Measurements from ENCODE around the gene SFT2D1. TPM values are rescaled to one million over a fixed set of nuclear protein-coding genes. Genes with fewer than 3 reads are reported as not detected.

SFT2D1 gene
- polyA plus RNA-seq, 3 donors: 48.1 to 166 (median 140) TPM

DNA sequence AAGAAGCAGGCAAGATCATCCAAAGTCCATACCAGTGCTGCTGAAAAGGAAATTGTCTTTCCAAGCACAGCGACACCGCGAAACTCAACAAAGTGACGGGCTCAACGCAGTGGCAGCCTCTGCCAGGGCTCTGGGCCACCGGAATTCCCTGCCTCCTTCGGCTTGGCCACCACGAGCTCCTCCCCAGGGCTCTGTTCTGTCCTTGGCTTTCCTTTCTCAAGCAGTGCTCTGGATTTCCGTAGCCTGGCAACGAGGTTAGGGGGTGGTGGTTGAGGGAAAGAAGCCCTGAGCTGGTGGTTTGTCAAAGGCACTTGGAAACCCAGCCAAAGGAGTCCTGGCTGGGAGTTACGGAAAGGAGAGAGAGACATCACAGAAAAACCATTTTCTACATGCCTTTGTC, 65.3 kb downstream of the SFT2D1 start:
- H3K4me1 ChIP-seq (ENCODE audit: control insufficient read depth in 1 of 2, insufficient read depth in 2 of 2, low read length in 2 of 2): peaks cover 0 to 10% of the 10 kb centered on the region in 2 donors
- H2AFZ ChIP-seq (ENCODE audit: insufficient read depth, low read depth, low read length, poor library complexity, severe bottlenecking): peak overlapping the region; percentile 54
- H3K27me3 ChIP-seq (ENCODE audit: control insufficient read depth in 2 of 2, insufficient read depth in 2 of 2, low read length in 2 of 2): no peaks in the 10 kb centered on the region
- H3K36me3 ChIP-seq (replicated peaks in 1 of 2; ENCODE audit: control insufficient read depth in 1 of 2, insufficient read depth in 2 of 2, low read length in 2 of 2): no peaks in the 10 kb centered on the region
- no peak overlapping the region for H3K9ac ChIP-seq (ENCODE audit: insufficient read depth, low read length, poor library complexity, severe bottlenecking)
- Mint-ChIP-seq H3K27ac (peak overlapping the region in 3 of 7 donors; percentile 6 to 64 (median 26)), H3K36me3 (no peaks in the 10 kb centered on the region), H3K4me3 (peak overlapping the region in 1 of 2 donors; percentile 31), H3K27me3 (ENCODE audit: low read depth in 3 of 3) (peaks cover 3 to 9% (median 7%) of the 10 kb centered on the region in 3 donors), H3K4me1 (peaks cover 9% of the 10 kb centered on the region), H3K9me3 (no peaks in the 10 kb centered on the region)
- H3K4me2 ChIP-seq (replicated peaks; ENCODE audit: extremely low read depth, low read length, poor library complexity, severe bottlenecking): no peak overlapping the region
- DNase-seq: no peak
- no peak overlapping the region for H3K4me3 ChIP-seq (replicated peaks in 1 of 3; ENCODE audit: low read depth in 2 of 3, low read length in 3 of 3)
- H3K79me2 ChIP-seq (ENCODE audit: insufficient read depth, low read length): no peaks in the 10 kb centered on the region
- intact Hi-C loops (cut with micrococcal nuclease): loop anchor here (1.0 to 2.0 kb wide), 2 partner anchors 124 kb away; no protein-coding TSS in a partner anchor
- 89% methylated on average over 8 of the region's 11 CpGs for WGBS (ENCODE audit: insufficient coverage)
- H3K9me3 ChIP-seq (replicated peaks in 1 of 2; ENCODE audit: control insufficient read depth in 1 of 2, insufficient read depth in 1 of 2, low read length in 2 of 2): no peaks in the 10 kb centered on the region
- no peaks in the 10 kb centered on the region for H4K20me1 ChIP-seq (ENCODE audit: insufficient read depth, low read length)
- no peak overlapping the region for H3K27ac ChIP-seq (ENCODE audit: low read depth in 1 of 2, low read length in 2 of 2)
- TF ChIP-seq, protein P1, sequence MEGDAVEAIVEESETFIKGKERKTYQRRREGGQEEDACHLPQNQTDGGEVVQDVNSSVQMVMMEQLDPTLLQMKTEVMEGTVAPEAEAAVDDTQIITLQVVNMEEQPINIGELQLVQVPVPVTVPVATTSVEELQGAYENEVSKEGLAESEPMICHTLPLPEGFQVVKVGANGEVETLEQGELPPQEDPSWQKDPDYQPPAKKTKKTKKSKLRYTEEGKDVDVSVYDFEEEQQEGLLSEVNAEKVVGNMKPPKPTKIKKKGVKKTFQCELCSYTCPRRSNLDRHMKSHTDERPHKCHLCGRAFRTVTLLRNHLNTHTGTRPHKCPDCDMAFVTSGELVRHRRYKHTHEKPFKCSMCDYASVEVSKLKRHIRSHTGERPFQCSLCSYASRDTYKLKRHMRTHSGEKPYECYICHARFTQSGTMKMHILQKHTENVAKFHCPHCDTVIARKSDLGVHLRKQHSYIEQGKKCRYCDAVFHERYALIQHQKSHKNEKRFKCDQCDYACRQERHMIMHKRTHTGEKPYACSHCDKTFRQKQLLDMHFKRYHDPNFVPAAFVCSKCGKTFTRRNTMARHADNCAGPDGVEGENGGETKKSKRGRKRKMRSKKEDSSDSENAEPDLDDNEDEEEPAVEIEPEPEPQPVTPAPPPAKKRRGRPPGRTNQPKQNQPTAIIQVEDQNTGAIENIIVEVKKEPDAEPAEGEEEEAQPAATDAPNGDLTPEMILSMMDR (IDR thresholded peaks at IDR 0.05): no peak

DNA sequence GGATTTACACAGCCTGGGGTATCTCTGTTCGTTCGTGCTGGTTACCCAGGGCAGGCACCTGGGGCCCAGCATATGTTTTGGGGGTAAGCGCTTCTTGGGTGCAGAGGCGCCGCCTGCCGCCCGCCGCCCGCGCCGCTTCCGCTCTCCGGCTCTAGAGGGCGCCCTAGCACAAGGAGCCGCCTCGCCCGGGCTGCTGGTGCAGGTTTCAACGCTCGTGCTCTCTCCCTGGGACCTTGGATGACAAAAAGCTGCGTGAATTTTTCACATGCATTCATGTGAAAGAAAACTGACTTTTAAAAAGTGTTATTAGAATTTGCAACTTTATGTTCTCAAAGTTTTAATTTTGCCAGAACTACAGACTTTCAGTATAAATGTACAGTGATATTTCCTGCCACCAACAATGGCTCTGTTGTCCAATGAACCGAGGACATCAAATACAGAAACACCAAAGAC, 66.6 kb downstream of the SFT2D1 start:
- H3K27me3 ChIP-seq (ENCODE audit: control insufficient read depth in 2 of 2, insufficient read depth in 2 of 2, low read length in 2 of 2): no peaks in the 10 kb centered on the region
- peaks cover 0 to 10% of the 10 kb centered on the region in 2 donors for H3K4me1 ChIP-seq (ENCODE audit: control insufficient read depth in 1 of 2, insufficient read depth in 2 of 2, low read length in 2 of 2)
- Mint-ChIP-seq H3K4me1 (peaks cover 9% of the 10 kb centered on the region), H3K36me3 (no peaks in the 10 kb centered on the region), H3K27ac (peak overlapping the region in 1 of 7 donors; percentile 41), H3K9me3 (no peaks in the 10 kb centered on the region), H3K27me3 (ENCODE audit: low read depth in 3 of 3) (peaks cover 3 to 7% (median 5%) of the 10 kb centered on the region in 3 donors), H3K4me3 (peak overlapping the region in 1 of 2 donors; percentile 64)
- intact Hi-C loops (cut with micrococcal nuclease): loop anchor here (2.0 kb wide), 2 partner anchors 39 to 125 kb away; no protein-coding TSS in a partner anchor
- no peaks in the 10 kb centered on the region for H3K9me3 ChIP-seq (replicated peaks in 1 of 2; ENCODE audit: control insufficient read depth in 1 of 2, insufficient read depth in 1 of 2, low read length in 2 of 2)
- TF ChIP-seq, protein P1 (IDR thresholded peaks at IDR 0.05): peak; percentile 100
- no peak overlapping the region for H3K4me3 ChIP-seq (replicated peaks in 1 of 3; ENCODE audit: low read depth in 2 of 3, low read length in 3 of 3)
- H3K27ac ChIP-seq (ENCODE audit: low read depth in 1 of 2, low read length in 2 of 2): no peak overlapping the region
- H2AFZ ChIP-seq (ENCODE audit: insufficient read depth, low read depth, low read length, poor library complexity, severe bottlenecking): peak overlapping the region; percentile 11
- no peak overlapping the region for H3K4me2 ChIP-seq (replicated peaks; ENCODE audit: extremely low read depth, low read length, poor library complexity, severe bottlenecking)
- H3K9ac ChIP-seq (ENCODE audit: insufficient read depth, low read length, poor library complexity, severe bottlenecking): no peak overlapping the region
- H3K36me3 ChIP-seq (replicated peaks in 1 of 2; ENCODE audit: control insufficient read depth in 1 of 2, insufficient read depth in 2 of 2, low read length in 2 of 2): no peaks in the 10 kb centered on the region
- no peaks in the 10 kb centered on the region for H3K79me2 ChIP-seq (ENCODE audit: insufficient read depth, low read length)
- WGBS (ENCODE audit: insufficient coverage): 3% methylated on average over 20 of the region's 21 CpGs
- no peaks in the 10 kb centered on the region for H4K20me1 ChIP-seq (ENCODE audit: insufficient read depth, low read length)
- peak; percentile 55 to 69 (median 69) for DNase-seq

All from CD14-positive monocyte (primary cell).